GM12873 (cell line): ENCODE data around the gene CCDC154.

Experiments
- TF ChIP-seq, protein P1 (sequence below): IDR thresholded peaks from 2 replicates; pipeline ENCODE4 v1.5.1; 2012; ENCODE audit warnings: low read depth, mild to moderate bottlenecking, moderate library complexity, low read length, control low read depth; ENCODE audit not compliant: insufficient read depth; ENCODE audit errors: missing control alignments

The CCDC154 gene, protein sequence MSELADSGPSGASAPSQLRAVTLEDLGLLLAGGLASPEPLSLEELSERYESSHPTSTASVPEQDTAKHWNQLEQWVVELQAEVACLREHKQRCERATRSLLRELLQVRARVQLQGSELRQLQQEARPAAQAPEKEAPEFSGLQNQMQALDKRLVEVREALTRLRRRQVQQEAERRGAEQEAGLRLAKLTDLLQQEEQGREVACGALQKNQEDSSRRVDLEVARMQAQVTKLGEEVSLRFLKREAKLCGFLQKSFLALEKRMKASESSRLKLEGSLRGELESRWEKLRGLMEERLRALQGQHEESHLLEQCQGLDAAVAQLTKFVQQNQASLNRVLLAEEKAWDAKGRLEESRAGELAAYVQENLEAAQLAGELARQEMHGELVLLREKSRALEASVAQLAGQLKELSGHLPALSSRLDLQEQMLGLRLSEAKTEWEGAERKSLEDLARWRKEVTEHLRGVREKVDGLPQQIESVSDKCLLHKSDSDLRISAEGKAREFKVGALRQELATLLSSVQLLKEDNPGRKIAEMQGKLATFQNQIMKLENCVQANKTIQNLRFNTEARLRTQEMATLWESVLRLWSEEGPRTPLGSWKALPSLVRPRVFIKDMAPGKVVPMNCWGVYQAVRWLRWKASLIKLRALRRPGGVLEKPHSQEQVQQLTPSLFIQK

DNA sequence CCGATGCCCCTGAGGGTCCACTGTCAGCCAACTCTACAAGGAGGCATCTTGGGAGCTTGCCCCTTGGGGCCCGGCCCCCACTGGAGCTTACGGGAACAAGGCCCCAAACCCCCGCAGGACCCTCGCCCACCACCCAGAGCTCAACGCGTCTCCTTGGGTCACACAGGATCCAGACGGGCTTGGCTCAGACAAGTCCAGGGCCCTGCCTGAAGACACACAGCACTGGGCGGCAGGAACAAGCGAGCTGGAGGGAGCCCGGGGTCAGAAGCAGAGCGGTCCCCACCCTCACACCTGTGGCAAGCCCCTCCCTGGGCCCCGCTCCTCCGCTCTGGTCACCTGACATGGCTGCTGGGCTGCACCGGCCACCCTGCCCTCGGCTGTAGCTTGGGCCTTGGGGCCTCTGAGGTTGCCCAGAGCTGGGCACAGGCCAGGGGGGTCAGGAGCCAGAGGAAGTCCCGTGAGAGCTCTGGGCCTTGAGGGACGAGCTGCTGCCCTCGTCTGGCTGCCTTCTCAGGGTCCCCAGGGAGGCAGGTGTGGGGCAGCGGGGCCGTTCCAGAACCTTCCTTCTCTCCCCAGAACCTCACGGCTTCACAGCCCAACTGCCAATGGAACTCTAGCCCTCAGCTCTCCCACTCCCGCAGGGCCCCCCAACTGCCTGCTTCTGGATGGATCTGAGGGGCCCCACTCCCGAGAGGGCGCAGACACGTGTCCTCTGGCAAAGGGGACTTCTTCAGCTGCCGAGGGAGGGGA lies at the start of gene CCDC154:
Gene CCDC154 (minus strand): TSS at position 577 of the 750 bp plus-strand sequence. CDS start 234 bp downstream, at position 343.
- TF ChIP-seq, protein P1, sequence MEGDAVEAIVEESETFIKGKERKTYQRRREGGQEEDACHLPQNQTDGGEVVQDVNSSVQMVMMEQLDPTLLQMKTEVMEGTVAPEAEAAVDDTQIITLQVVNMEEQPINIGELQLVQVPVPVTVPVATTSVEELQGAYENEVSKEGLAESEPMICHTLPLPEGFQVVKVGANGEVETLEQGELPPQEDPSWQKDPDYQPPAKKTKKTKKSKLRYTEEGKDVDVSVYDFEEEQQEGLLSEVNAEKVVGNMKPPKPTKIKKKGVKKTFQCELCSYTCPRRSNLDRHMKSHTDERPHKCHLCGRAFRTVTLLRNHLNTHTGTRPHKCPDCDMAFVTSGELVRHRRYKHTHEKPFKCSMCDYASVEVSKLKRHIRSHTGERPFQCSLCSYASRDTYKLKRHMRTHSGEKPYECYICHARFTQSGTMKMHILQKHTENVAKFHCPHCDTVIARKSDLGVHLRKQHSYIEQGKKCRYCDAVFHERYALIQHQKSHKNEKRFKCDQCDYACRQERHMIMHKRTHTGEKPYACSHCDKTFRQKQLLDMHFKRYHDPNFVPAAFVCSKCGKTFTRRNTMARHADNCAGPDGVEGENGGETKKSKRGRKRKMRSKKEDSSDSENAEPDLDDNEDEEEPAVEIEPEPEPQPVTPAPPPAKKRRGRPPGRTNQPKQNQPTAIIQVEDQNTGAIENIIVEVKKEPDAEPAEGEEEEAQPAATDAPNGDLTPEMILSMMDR: no peak

DNA sequence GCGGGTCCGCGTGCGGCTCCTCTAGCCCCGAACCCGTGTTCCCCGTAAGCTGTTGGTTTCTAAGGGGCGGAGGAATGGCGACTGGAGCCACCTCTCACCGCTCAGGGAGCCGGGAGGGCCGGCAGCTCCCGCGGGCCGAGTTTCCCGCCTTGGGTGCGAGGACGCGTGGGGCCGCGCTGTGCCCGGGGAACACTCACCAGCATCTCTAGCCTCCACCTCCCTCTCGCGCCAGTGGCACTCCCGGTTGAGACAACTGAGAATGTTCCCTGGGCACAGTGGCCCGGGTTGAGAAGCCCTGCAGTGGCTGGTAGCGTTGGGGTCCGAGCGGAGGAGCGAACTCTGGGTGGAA lies 49.4 kb upstream of the CCDC154 start:
- TF ChIP-seq, protein P1: no peak

DNA sequence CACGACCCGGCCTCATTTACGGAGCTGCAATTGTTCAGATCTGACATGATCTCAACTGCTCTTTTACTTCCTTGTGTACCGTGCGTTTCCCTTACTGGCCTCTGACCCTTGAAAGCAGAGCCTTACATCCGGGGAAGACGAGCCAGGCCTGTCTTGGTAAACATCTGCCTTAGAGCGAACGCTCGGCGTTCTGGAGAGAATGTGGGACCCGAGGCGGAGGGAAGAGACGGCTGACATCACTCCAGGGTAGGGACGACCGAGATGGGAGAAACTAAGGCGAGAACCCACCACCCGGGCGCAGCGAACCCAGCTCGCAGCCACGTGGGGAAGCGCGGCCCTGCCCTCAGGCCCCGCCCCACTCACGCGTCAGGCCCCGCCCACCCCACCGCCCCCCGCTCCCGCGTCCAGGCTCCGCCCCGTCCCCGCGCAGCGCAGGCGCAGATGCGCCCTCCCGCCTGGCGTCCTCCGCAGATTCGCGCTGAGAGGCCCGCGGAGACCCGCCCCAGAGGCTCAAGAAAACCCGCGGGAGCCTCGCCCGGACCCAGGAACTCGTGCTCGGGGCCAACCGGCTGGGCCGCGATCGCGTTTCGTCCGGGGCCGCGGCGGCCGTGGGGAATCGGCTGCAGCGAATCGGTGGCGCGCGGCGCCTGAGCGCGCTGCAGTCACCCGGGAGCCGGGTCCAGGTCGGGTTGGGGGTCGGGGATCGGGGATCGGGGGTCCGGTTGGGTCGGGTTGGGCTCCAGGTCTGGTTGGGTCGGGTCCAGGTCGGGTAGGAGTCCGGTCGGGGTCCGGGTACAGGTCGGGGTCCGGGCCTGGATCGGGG lies 48.8 kb upstream of the CCDC154 start, which contains the start of gene TELO2:
Gene TELO2 (plus strand): TSS at position 438 of the 823 bp plus-strand sequence. CDS start 922 bp downstream, outside the sequence.
- TF ChIP-seq, protein P1: no peak

DNA sequence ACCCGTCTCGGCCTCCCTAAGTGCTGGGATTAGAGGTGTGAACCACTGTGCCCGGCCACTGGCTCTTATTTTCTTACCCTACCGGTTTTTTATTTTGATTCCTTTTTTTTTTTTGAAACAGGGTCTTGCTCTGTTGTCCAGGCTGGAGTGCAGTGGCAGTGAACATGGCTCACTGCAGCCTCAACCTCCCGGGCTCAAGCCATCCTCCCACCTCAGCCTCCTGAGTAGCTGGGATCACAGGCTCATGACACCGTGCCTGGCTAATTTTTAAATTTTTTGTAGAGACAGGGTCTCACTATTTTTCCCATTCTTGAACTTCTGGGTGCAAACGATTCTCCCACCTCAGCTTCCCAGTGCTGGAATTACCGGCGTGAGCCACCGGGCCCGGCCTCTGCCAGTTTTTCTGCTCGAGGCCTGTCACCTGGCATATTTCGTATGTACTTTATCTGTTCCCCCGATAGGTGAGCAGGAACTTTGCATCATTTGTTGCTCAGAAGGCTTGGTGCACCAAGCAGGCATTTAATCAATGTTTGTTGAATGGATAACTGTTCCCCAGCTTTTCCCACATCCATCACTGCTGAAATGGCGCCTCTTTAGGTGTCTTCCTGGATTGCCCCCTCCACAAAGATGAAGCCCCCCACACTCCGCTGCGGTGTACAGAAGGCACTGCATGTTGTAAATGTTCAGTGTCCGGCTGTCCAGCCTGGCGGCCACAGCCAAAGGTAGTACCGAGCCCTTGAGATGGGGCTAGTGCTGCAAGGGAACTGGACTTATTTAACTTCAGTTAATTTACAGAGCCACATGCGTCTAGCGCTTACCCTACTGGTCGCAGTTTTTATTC lies 47.9 kb upstream of the CCDC154 start:
- TF ChIP-seq, protein P1: no peak

DNA sequence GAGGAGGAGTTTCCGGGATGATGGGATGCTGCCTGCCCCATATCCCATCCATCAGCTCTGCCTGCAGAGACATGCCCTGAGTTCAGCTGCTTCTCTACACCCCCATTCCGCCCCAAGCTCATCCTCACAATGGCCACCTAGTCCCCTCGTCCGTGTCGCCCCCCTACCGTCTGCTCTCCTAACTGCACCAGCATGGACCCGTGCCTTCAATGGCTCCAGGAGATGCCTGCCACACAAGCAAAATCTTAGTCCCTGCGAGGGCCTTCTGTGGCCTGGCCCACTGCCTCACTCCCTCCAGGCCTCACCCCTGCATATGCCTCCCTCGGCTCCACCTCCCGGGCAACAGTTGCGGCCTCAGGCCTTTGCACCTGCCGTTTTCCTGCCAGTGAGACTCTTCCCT lies 47.0 kb upstream of the CCDC154 start:
- TF ChIP-seq, protein P1: no peak

DNA sequence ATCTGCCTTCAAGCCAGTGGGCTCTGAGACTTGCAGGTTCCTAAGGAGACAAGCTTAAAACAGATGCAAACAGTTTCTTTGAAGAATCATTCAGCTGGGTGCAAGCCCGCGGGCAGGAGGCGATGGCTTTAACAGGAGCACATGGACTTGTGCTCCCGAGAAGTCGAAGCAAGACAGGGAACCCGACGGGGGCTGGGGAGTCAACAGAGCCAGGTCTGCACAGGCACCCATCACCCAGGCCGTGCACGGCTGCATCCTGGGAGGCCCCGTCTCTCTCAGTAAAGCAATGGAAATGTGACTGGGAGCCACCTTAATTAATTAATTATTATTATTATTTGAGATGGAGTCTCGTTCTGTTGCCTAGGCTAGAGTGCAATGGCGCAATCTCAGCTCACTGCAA lies 44.7 kb upstream of the CCDC154 start:
- TF ChIP-seq, protein P1: no peak
